Endothelial cell of umbilical vein (primary cell): Measurements from ENCODE around the gene RBM6. TPM values are rescaled to one million over a fixed set of nuclear protein-coding genes. Genes with fewer than 3 reads are reported as not detected.

Source experiments
- BruUV-seq: library from RNA; stranded (reverse); fragments of 400-500 nt; replicated peaks from 2 replicates; lab custom pipeline; 2021; lab: Mats Ljungman, UMichigan
- CTCF ChIA-PET: fragments of 300-600, 350-600 bp; sonication (Branson Sonifier 250); formaldehyde crosslinking; loops from one replicate; lab custom pipeline; 2021; ENCODE audit warnings: antibody characterized with exemption, inconsistent platforms; lab: Charles Lee
- POLR2A ChIA-PET: fragments of 300-600, 350-600 bp; sonication (Branson Sonifier 250); formaldehyde crosslinking; loops from one replicate; lab custom pipeline; 2021; ENCODE audit warnings: antibody characterized with exemption, inconsistent platforms; lab: Charles Lee
- DNase-seq: peaks from one replicate; pipeline ENCODE4 v3.0.0-alpha.2; 2011; ENCODE audit warnings: low read depth, low spot score
- FAIRE-seq: peaks from 2 replicates; lab custom pipeline; 2011; peaks lifted over from hg19 to GRCh38; lab: Jason Lieb, UNC
- H2AFZ ChIP-seq: 2 replicates; pipeline ENCODE4 v1.6.0; 2012; ENCODE audit warnings: low read depth, low read length, control low read depth, inconsistent platforms
- H3K27ac ChIP-seq: 2 replicates; pipeline ENCODE4 v1.5.1; 2011; ENCODE audit warnings: low read depth, mild to moderate bottlenecking, control low read depth, low read length, moderate library complexity; ENCODE audit not compliant: insufficient read depth
- H3K27me3 ChIP-seq, 2 experiments: 2 replicates each; pipeline versions ENCODE4 v1.6.0 to v1.6.1; 2011; ENCODE audit warnings: low read length in 2 of 2, mixed read lengths in 1 of 2; ENCODE audit not compliant: control insufficient read depth in 2 of 2, insufficient read depth in 2 of 2
- H3K36me3 ChIP-seq, 2 experiments: 2 replicates in 1 of 2; 3 replicates in 1 of 2; pipeline ENCODE4 v1.5.1; 2011; ENCODE audit warnings: low read length in 2 of 2, mild to moderate bottlenecking in 1 of 2, moderate library complexity in 1 of 2; ENCODE audit not compliant: control insufficient read depth in 2 of 2, insufficient read depth in 2 of 2; ENCODE audit errors: extremely low read depth in 1 of 2
- H3K4me1 ChIP-seq: 3 replicates; pipeline ENCODE4 v1.5.1; 2011; ENCODE audit warnings: mild to moderate bottlenecking, low read length; ENCODE audit not compliant: control insufficient read depth, insufficient read depth; ENCODE audit errors: extremely low read depth
- H3K4me2 ChIP-seq: 2 replicates; pipeline ENCODE4 v1.6.1; 2011; ENCODE audit warnings: low read length, control low read depth, mixed read lengths; ENCODE audit not compliant: insufficient read depth
- H3K4me3 ChIP-seq, 3 experiments: fragments of 200-600 bp in 1 of 3; sonication (generic), shearing (Covaris generic) in 1 of 3; replicated peaks in 1 of 3; 2 replicates each; pipeline ENCODE4 v1.5.1; 2011 to 2016; ENCODE audit warnings: control low read depth in 3 of 3, low read length in 3 of 3, mild to moderate bottlenecking in 2 of 3, inconsistent platforms in 1 of 3, low read depth in 1 of 3, moderate library complexity in 1 of 3; ENCODE audit not compliant: insufficient read depth in 1 of 3
- H3K79me2 ChIP-seq: 2 replicates; pipeline ENCODE4 v1.6.0; 2012; ENCODE audit warnings: low read length, inconsistent platforms; ENCODE audit not compliant: control insufficient read depth, insufficient read depth
- H3K9ac ChIP-seq: replicated peaks from 2 replicates; pipeline ENCODE3; 2011; ENCODE audit warnings: low read length, control low read depth; ENCODE audit not compliant: insufficient read depth; ENCODE audit errors: extremely low read depth
- H3K9me1 ChIP-seq: replicated peaks from 3 replicates; pipeline ENCODE4 v1.6.0; 2011; ENCODE audit warnings: mild to moderate bottlenecking, low read length; ENCODE audit not compliant: control insufficient read depth, insufficient read depth; ENCODE audit errors: extremely low read depth
- H3K9me3 ChIP-seq: replicated peaks from 2 replicates; pipeline ENCODE4 v1.5.1; 2012; ENCODE audit warnings: low read length, inconsistent platforms; ENCODE audit not compliant: control insufficient read depth, insufficient read depth
- H4K20me1 ChIP-seq: replicated peaks from 2 replicates; pipeline ENCODE3; 2011; ENCODE audit warnings: mild to moderate bottlenecking, low read length; ENCODE audit not compliant: control insufficient read depth, insufficient read depth; ENCODE audit errors: extremely low read depth
- EZH2 ChIP-seq: IDR thresholded peaks from 2 replicates; pipeline ENCODE4 v1.6.1; 2012; ENCODE audit warnings: borderline replicate concordance, low read depth, mild to moderate bottlenecking, moderate library complexity, low read length, inconsistent platforms; ENCODE audit not compliant: severe bottlenecking
- FOS ChIP-seq: IDR thresholded peaks from 2 replicates; pipeline ENCODE4 v1.6.1; 2011; ENCODE audit warnings: mild to moderate bottlenecking, low read length, moderate library complexity, borderline replicate concordance; ENCODE audit not compliant: insufficient read depth
- MYC ChIP-seq: IDR thresholded peaks from one replicate; pipeline ENCODE4 v1.6.1; 2011; ENCODE audit warnings: mild to moderate bottlenecking, low read depth, low read length
- POLR2A ChIP-seq: IDR thresholded peaks from 2 replicates; pipeline ENCODE4 v1.6.1; 2012; ENCODE audit warnings: low read depth, mild to moderate bottlenecking, control low read depth, low read length
- POLR2AphosphoS5 ChIP-seq: IDR thresholded peaks from 2 replicates; pipeline ENCODE4 v1.6.1; 2012; ENCODE audit warnings: low read depth, mild to moderate bottlenecking, control low read depth, low read length, moderate library complexity; ENCODE audit not compliant: insufficient read depth
- dilution Hi-C: fragments of 300-500 bp; cut with MboI; formaldehyde crosslinking; loops from one replicate; pipeline ENCODE4 v1.15.0; 2019; ENCODE audit warnings: low sequenced_read_pairs; ENCODE audit not compliant: extremely low pct_ligation_motif_present
- intact Hi-C: fragments of 100-400 bp; cut with micrococcal nuclease; formaldehyde crosslinking; loops from one replicate; pipeline ENCODE4 v1.10.0; 2022
- polyA plus RNA-seq, 4 experiments: library from polyadenylated mRNA; depleted of rRNA in 3 of 4; stranded (reverse) in 3 of 4; unstranded in 1 of 4; fragments of >200 nt; gene quantifications; 2 replicates each; pipeline versions ENCODE4 v1.2.1 to v1.2.3, GENCODE V29; 2011 to 2012; ENCODE audit warnings: missing spikeins in 1 of 4
- total RNA-seq: library from RNA; stranded (reverse); gene quantifications from 2 replicates; pipeline ENCODE4 v1.2.3, GENCODE V29; 2021
- TF ChIP-seq, protein P1 (sequence below), 2 donors: IDR thresholded peaks; 1 replicate in 1 of 2; 2 replicates in 1 of 2; pipeline ENCODE4 v1.5.1; 2011; ENCODE audit warnings: low read length in 2 of 2, mild to moderate bottlenecking in 2 of 2, moderate library complexity in 2 of 2, control low read depth in 1 of 2, inconsistent platforms in 1 of 2, low read depth in 1 of 2; ENCODE audit not compliant: insufficient read depth in 1 of 2; ENCODE audit errors: extremely low read depth in 1 of 2
- TF ChIP-seq, protein P2 (sequence below): IDR thresholded peaks from 2 replicates; pipeline ENCODE4 v1.6.1; 2011; ENCODE audit not compliant: insufficient read depth, insufficient read length

RBM6 gene
- total and polyA plus RNA-seq, 2 donors (not counting 3 experiments of a cell fraction or from before 2014, with no cell fraction given) = 30.4 to 94.5 TPM

DNA sequence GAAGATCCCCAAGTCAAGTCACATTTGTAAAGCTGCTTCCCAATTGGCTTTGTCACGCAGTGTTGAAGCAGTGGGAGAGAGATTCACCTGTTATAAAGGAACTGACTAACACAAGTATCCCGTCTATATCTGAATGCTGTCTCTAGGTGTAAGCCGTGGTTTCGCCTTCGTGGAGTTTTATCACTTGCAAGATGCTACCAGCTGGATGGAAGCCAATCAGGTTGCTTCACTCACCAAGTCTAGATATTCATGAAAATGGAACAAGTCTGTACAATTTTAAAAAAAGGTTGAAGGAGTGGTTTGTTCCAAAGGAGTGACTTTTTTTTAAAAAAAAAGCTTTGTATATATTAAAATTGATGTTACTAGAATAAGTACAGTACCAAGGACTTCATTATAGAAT, 160.4 kb downstream of the RBM6 start:
- Histone ChIP-seq H3K27ac (no peak overlapping the region), H3K36me3 (peaks cover 63 to 64% of the 10 kb centered on the region in 2 experiments), H3K4me1 (no peaks in the 10 kb centered on the region), H3K79me2 (peaks cover 16% of the 10 kb centered on the region), H3K4me2 (no peak overlapping the region), H2AFZ (no peak overlapping the region), H3K4me3 (no peak overlapping the region), H3K9me3 (no peaks in the 10 kb centered on the region), H3K9me1 (no peaks in the 10 kb centered on the region), H3K27me3 (no peaks in the 10 kb centered on the region), H3K9ac (no peak overlapping the region), H4K20me1 (peaks cover 8% of the 10 kb centered on the region)
- FAIRE-seq (peak; percentile 33), DNase-seq (no peak)
- intact Hi-C loops (no loop called here), dilution Hi-C loops (no loop called here)
- ChIA-PET CTCF (interaction anchor here (1.4 kb wide), 1 partner anchor 15 kb away, joined by 3 read pairs; no protein-coding TSS in a partner anchor), POLR2A (no interaction called here)
- BruUV-seq = no TSS peak
- TF ChIP-seq POLR2A (no peak), POLR2AphosphoS5 (no peak), FOS (no peak), MYC (no peak), EZH2 (no peak)
- TF ChIP-seq, protein P1, sequence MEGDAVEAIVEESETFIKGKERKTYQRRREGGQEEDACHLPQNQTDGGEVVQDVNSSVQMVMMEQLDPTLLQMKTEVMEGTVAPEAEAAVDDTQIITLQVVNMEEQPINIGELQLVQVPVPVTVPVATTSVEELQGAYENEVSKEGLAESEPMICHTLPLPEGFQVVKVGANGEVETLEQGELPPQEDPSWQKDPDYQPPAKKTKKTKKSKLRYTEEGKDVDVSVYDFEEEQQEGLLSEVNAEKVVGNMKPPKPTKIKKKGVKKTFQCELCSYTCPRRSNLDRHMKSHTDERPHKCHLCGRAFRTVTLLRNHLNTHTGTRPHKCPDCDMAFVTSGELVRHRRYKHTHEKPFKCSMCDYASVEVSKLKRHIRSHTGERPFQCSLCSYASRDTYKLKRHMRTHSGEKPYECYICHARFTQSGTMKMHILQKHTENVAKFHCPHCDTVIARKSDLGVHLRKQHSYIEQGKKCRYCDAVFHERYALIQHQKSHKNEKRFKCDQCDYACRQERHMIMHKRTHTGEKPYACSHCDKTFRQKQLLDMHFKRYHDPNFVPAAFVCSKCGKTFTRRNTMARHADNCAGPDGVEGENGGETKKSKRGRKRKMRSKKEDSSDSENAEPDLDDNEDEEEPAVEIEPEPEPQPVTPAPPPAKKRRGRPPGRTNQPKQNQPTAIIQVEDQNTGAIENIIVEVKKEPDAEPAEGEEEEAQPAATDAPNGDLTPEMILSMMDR (IDR thresholded peaks at IDR 0.05; ENCODE audit: extremely low read depth in 1 of 2, insufficient read depth in 1 of 2, low read depth in 1 of 2, low read length in 2 of 2) = no peak
- TF ChIP-seq, protein P2, sequence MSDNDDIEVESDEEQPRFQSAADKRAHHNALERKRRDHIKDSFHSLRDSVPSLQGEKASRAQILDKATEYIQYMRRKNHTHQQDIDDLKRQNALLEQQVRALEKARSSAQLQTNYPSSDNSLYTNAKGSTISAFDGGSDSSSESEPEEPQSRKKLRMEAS = no peak
